GM12801 (cell line): ENCODE data around the gene TET1.

Source experiments
- CTCF ChIP-seq: IDR thresholded peaks from one replicate; pipeline ENCODE4 v1.5.1; 2011; ENCODE audit warnings: control low read depth; ENCODE audit not compliant: insufficient read length; ENCODE audit errors: extremely low read depth

Gene TET1

GRCh38 chr10:68560186-68560942 lies at the start of gene TET1:
TET1 (plus strand) TSS chr10:68560337; CDS start chr10:68572339, 12,002 bp downstream.
- TF ChIP-seq CTCF, result no peak

- no peak for TF ChIP-seq CTCF
Observed at GRCh38 chr10:68516766-68517165, 43.4 kb upstream of the TET1 start.

GRCh38 chr10:68517188-68517587 lies 42.9 kb upstream of the TET1 start:
- TF ChIP-seq CTCF, result no peak

GRCh38 chr10:68526634-68527307 lies 33.4 kb upstream of the TET1 start:
- TF ChIP-seq CTCF, result no peak

GRCh38 chr10:68536973-68537372 lies 23.2 kb upstream of the TET1 start:
- no peak for TF ChIP-seq CTCF

GRCh38 chr10:68537796-68538195 lies 22.3 kb upstream of the TET1 start:
- TF ChIP-seq CTCF, result no peak

GRCh38 chr10:68543004-68543918 lies 16.9 kb upstream of the TET1 start:
- TF ChIP-seq CTCF, result no peak
